Breast epithelium (tissue), 3 donors: ENCODE data around the gene BPIFB3.

Experiments
- CTCF ChIP-seq, 3 donors: fragments of 450-650 bp; IDR thresholded peaks; one replicate each; pipeline ENCODE4 v1.5.1; 2016 to 2017; ENCODE audit warnings: antibody characterized with exemption in 3 of 3, mild to moderate bottlenecking in 3 of 3, moderate library complexity in 3 of 3
- POLR2AphosphoS5 ChIP-seq, 3 donors: sonication (generic); formaldehyde crosslinking; IDR thresholded peaks; one replicate each; pipeline ENCODE4 v1.6.1; 2017; ENCODE audit warnings: antibody characterized with exemption in 3 of 3

- TF ChIP-seq CTCF (IDR thresholded peaks at IDR 0.05) (no peak), POLR2AphosphoS5 (IDR thresholded peaks at IDR 0.05) (no peak)
Observed at GRCh38 chr20:33017542-33017941, 36.2 kb upstream of the BPIFB3 start.
